Measurements from ENCODE around the gene SYNDIG1. TPM values are rescaled to one million over a fixed set of nuclear protein-coding genes. Genes with fewer than 3 reads are reported as not detected.

Gene SYNDIG1
- total RNA-seq = 10 to 100 TPM in 2 of 4 donors, 1 to 10 TPM in 2; 8.3 to 12.4 (median 10.2) TPM

DNA sequence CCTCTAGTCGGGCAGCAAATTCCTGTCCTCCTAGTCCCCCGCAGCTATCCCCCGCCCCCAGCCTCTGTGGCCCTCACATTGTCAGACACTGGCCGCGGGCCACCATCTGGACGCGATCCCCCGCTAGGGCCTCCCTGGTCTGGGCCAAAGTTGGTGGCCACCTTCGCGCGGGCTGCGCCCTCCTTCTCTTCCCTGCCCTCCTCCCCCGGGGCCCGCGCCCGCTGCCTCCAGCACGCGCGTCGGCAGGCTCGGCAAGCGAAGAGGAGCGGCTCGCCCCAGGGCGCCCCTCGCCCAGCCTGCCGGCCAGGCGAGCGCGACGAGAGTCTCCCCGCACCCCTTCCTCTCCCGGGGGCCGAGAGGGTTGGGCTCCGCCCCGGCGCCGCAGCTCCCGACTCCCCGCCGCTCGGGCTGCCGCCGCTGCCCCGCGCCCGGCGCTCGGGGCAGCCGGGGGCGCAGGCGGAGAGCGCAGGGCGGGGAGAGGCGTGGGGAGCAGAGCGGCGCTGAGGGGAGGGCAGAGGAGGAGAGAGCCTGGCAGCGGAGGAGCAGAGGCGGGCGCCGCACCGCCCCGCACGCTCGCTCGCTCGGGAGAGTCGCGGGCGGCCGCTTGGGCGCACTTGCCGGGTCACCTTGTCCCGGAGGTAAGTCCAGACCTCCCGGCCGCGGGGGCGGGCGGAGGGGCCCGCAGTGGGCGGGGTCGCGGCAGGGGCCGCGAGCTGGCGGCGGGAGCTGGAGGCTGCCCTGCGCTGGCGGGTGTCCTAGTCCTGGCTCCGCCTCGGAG is at the start of gene SYNDIG1:
TSS of gene SYNDIG1 (plus strand) at position 514 of the 778 bp plus-strand sequence. CDS start 73,469 bp downstream, outside the sequence.
- Histone ChIP-seq H3K4me1 (peaks cover 13 to 15% of the 10 kb centered on the region in 2 donors), H3K27me3 (no peaks in the 10 kb centered on the region), H3K36me3 (no peaks in the 10 kb centered on the region), H3K27ac (peak within 1 kb of the TSS; percentile 3 to 76 (median 36)), H3K9me3 (no peaks in the 10 kb centered on the region), H3K4me3 (replicated peaks in 1 of 3) (peak within 1 kb of the TSS; percentile 22 to 64 (median 47))
- TF ChIP-seq, protein P1, sequence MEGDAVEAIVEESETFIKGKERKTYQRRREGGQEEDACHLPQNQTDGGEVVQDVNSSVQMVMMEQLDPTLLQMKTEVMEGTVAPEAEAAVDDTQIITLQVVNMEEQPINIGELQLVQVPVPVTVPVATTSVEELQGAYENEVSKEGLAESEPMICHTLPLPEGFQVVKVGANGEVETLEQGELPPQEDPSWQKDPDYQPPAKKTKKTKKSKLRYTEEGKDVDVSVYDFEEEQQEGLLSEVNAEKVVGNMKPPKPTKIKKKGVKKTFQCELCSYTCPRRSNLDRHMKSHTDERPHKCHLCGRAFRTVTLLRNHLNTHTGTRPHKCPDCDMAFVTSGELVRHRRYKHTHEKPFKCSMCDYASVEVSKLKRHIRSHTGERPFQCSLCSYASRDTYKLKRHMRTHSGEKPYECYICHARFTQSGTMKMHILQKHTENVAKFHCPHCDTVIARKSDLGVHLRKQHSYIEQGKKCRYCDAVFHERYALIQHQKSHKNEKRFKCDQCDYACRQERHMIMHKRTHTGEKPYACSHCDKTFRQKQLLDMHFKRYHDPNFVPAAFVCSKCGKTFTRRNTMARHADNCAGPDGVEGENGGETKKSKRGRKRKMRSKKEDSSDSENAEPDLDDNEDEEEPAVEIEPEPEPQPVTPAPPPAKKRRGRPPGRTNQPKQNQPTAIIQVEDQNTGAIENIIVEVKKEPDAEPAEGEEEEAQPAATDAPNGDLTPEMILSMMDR (IDR thresholded peaks at IDR 0.05) = no peak
- peak in 1 of 2 donors; percentile 43 for TF ChIP-seq POLR2A (IDR thresholded peaks at IDR 0.05)
- 0% methylated on average over 8 to 23 of the region's 91 CpGs for WGBS, 2 donors
- peak; percentile 52 to 63 for DNase-seq
- intact Hi-C loops (cut with DNase I) = no loop called here

DNA sequence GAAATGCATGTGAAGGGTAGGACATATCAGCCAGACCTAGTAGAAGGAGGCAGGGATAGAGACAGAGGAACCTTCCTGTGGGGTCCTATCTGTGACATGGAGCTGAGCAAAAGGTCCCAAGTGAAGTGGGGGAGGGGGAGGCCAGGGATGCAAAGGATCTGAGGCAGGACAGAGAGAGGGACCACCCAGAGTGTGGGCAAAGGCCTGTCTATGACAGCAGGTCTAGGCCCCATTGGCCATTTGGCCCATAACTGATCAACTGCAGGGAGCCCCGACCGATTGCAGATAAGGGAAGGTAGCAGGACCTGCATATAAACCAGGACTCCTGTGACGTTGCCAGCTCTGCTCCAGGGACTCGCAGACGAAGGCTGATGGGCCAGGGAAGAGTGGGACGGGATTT is 49.6 kb upstream of the SYNDIG1 start:
- Histone ChIP-seq H3K27me3 (no peaks in the 10 kb centered on the region), H3K9me3 (no peaks in the 10 kb centered on the region), H3K4me3 (replicated peaks in 1 of 3) (no peak overlapping the region), H3K27ac (no peak overlapping the region), H3K4me1 (no peaks in the 10 kb centered on the region), H3K36me3 (no peaks in the 10 kb centered on the region)
- intact Hi-C loops (cut with DNase I) = no loop called here
- 86 to 96% methylated on average over 6 of the region's 6 CpGs for whole genome bisulfite sequencing, 2 donors
- TF ChIP-seq, protein P1 (IDR thresholded peaks at IDR 0.05) = no peak
- no peak for TF ChIP-seq POLR2A (IDR thresholded peaks at IDR 0.05)
- DNase-seq = no peak

DNA sequence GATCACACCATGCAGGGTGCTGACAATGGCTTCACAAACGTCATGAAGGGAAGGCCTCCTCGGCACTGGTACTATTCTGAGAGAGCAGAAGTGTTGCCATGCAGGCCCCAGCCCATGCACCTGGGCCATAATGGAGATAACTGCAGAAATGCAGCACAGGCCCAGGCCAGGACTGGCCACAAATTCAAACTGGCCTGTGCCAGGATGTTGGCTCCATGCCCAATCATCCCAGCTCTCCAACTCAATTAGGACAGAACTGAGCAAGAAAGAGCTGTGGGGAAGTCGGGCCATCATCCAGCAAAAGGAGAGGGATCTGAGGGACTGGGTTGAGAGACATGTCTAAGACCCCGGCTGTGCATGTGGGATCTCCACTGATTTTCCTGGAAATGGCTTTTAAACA is 48.9 kb upstream of the SYNDIG1 start:
- 68 to 85% methylated on average over 4 of the region's 4 CpGs for WGBS, 2 donors
- no peak overlapping the region for H3K4me3 ChIP-seq (replicated peaks in 1 of 3)
- H3K36me3 ChIP-seq = no peaks in the 10 kb centered on the region
- H3K27ac ChIP-seq = no peak overlapping the region
- no peaks in the 10 kb centered on the region for H3K4me1 ChIP-seq
- no peak for DNase-seq
- H3K27me3 ChIP-seq = no peaks in the 10 kb centered on the region
- no peaks in the 10 kb centered on the region for H3K9me3 ChIP-seq
- TF ChIP-seq, protein P1 (IDR thresholded peaks at IDR 0.05) = no peak
- TF ChIP-seq POLR2A (IDR thresholded peaks at IDR 0.05) = no peak
- intact Hi-C loops (cut with DNase I) = no loop called here

DNA sequence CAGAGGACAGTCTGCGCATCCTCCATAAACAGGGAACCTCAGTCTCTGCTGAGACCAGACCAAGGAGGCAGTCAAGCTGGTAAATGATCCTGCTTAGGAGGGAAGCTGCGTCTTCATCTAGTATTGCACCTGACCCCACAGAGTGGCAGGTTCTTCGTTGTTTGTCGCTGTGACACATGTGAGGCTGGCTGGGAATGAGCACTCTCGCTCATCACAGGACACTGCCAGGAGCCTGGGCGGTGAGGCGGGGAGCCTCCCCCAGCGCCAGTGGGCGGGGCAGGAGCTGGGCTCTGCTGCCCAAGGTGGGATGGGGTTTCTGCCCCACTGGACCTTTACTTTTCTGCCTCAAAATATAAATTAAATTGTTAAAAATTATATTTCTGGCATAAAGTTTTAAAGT is 48.4 kb upstream of the SYNDIG1 start:
- no peaks in the 10 kb centered on the region for H3K36me3 ChIP-seq
- H3K9me3 ChIP-seq = no peaks in the 10 kb centered on the region
- no peak overlapping the region for H3K27ac ChIP-seq
- no peaks in the 10 kb centered on the region for H3K4me1 ChIP-seq
- WGBS, 2 donors = 78 to 84% methylated on average over 9 of the region's 9 CpGs
- no peaks in the 10 kb centered on the region for H3K27me3 ChIP-seq
- H3K4me3 ChIP-seq (replicated peaks in 1 of 3) = no peak overlapping the region
- intact Hi-C loops (cut with DNase I) = no loop called here
- DNase-seq = no peak
- TF ChIP-seq, protein P1 (IDR thresholded peaks at IDR 0.05) = no peak
- TF ChIP-seq POLR2A (IDR thresholded peaks at IDR 0.05) = no peak

DNA sequence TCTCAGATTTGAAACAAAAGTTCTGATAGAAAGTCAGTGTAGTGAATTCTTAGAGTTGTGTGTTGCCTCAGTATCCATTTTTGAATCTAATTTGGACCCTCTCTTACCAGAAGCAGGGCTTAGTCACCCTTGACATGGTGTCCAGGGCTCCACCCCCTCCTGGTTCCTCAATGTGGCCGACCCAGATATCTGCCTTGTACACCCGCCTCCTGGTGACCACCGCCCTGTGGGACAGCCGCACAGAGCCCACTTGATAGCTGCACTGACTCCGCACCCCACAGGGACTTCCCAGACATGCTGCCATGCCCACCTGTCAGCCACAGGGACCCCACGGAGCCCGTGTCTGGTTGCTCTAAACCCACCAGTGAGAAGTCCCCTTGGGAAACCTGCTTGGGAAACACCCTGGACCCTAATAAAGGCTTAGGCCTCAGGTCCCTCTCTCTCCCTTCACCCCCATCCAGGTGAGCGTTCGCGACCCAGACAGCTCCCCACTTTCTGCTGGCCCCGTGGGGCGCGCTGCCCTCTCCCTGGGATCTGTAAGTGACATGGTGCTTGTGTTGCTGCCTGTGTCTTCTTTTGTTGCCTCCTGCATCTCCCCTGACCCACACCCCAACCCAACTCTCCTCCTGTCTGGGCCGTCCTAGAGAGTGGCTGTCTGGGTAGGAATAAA is 47.2 kb upstream of the SYNDIG1 start:
- H3K36me3 ChIP-seq = no peaks in the 10 kb centered on the region
- no peaks in the 10 kb centered on the region for H3K4me1 ChIP-seq
- no peaks in the 10 kb centered on the region for H3K9me3 ChIP-seq
- no peaks in the 10 kb centered on the region for H3K27me3 ChIP-seq
- no peak for DNase-seq
- intact Hi-C loops (cut with DNase I) = no loop called here
- 93% methylated on average over 14 of the region's 14 CpGs for WGBS, 2 donors
- TF ChIP-seq, protein P1 (IDR thresholded peaks at IDR 0.05) = no peak
- no peak for TF ChIP-seq POLR2A (IDR thresholded peaks at IDR 0.05)
- H3K27ac ChIP-seq = no peak overlapping the region
- no peak overlapping the region for H3K4me3 ChIP-seq (replicated peaks in 1 of 3)
